Nephron progenitor cell (in vitro differentiated cells): Measurements from ENCODE around the gene ARHGEF7.
"Not testable (repeated sequence)": the region's sequence is repeated elsewhere in the genome, so short reads cannot be mapped to it uniquely, and the experiment has no call there.

ENCODE experiments used
- DNase-seq: peaks from one replicate; pipeline ENCODE4 v3.0.0; 2021
- H3K27ac Mint-ChIP-seq: 2 replicates; pipeline ENCODE4 v1.8.0; 2021; ENCODE audit warnings: mild to moderate bottlenecking, moderate library complexity, mixed read lengths
- H3K27me3 Mint-ChIP-seq: 2 replicates; pipeline ENCODE4 v1.8.0; 2021; ENCODE audit warnings: mild to moderate bottlenecking, low read depth, mixed read lengths; ENCODE audit not compliant: poor library complexity
- H3K36me3 Mint-ChIP-seq: 2 replicates; pipeline ENCODE4 v1.8.0; 2021; ENCODE audit warnings: low read depth, mixed read lengths
- H3K4me1 Mint-ChIP-seq: 2 replicates; pipeline ENCODE4 v1.8.0; 2021; ENCODE audit warnings: mixed read lengths
- H3K4me3 Mint-ChIP-seq: 2 replicates; pipeline ENCODE4 v1.8.0; 2021; ENCODE audit warnings: mild to moderate bottlenecking, moderate library complexity, mixed read lengths
- H3K9me3 Mint-ChIP-seq: 2 replicates; pipeline ENCODE4 v1.8.0; 2021; ENCODE audit warnings: mild to moderate bottlenecking, moderate library complexity, mixed read lengths
- CTCF ChIP-seq: fragments of 200-600 bp; sonication (generic); IDR thresholded peaks from 2 replicates; pipeline ENCODE4 v1.5.0; 2021; ENCODE audit warnings: antibody characterized with exemption

ARHGEF7 gene, protein sequence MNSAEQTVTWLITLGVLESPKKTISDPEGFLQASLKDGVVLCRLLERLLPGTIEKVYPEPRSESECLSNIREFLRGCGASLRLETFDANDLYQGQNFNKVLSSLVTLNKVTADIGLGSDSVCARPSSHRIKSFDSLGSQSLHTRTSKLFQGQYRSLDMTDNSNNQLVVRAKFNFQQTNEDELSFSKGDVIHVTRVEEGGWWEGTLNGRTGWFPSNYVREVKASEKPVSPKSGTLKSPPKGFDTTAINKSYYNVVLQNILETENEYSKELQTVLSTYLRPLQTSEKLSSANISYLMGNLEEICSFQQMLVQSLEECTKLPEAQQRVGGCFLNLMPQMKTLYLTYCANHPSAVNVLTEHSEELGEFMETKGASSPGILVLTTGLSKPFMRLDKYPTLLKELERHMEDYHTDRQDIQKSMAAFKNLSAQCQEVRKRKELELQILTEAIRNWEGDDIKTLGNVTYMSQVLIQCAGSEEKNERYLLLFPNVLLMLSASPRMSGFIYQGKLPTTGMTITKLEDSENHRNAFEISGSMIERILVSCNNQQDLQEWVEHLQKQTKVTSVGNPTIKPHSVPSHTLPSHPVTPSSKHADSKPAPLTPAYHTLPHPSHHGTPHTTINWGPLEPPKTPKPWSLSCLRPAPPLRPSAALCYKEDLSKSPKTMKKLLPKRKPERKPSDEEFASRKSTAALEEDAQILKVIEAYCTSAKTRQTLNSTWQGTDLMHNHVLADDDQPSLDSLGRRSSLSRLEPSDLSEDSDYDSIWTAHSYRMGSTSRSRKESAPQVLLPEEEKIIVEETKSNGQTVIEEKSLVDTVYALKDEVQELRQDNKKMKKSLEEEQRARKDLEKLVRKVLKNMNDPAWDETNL

GRCh38 chr13:111115061-111115964 is at the start of gene ARHGEF7:
ARHGEF7 (plus strand) TSS chr13:111115310; CDS start chr13:111115527, 217 bp downstream.
- Mint-ChIP-seq H3K9me3 (peaks cover 20% of the 10 kb centered on the region), H3K27me3 (peaks cover 84% of the 10 kb centered on the region), H3K4me1 (peaks cover 43% of the 10 kb centered on the region), H3K36me3 (peaks cover 11% of the 10 kb centered on the region), H3K4me3 (peak within 1 kb of the TSS; percentile 95), H3K27ac (peak within 1 kb of the TSS; percentile 98)
- DNase-seq = peak; percentile 65
- TF ChIP-seq CTCF = no peak

- H3K4me1 Mint-ChIP-seq = peaks cover 21% of the 10 kb centered on the region
- DNase-seq = no peak
- no peak overlapping the region for H3K4me3 Mint-ChIP-seq
- peaks cover 14% of the 10 kb centered on the region for H3K9me3 Mint-ChIP-seq
- H3K27me3 Mint-ChIP-seq = peaks cover 60% of the 10 kb centered on the region
- H3K27ac Mint-ChIP-seq = no peak overlapping the region
- TF ChIP-seq CTCF = no peak
- H3K36me3 Mint-ChIP-seq = peaks cover 3% of the 10 kb centered on the region
These were observed 49.4 kb upstream of the ARHGEF7 start for GRCh38 chr13:111065698-111066097.

- peak overlapping the region; percentile 86 for H3K4me3 Mint-ChIP-seq
- no peak overlapping the region for H3K27ac Mint-ChIP-seq
- peaks cover 9% of the 10 kb centered on the region for H3K36me3 Mint-ChIP-seq
- H3K27me3 Mint-ChIP-seq = peaks cover 60% of the 10 kb centered on the region
- DNase-seq = no peak
- peaks cover 21% of the 10 kb centered on the region for H3K4me1 Mint-ChIP-seq
- peaks cover 23% of the 10 kb centered on the region for H3K9me3 Mint-ChIP-seq
- no peak for TF ChIP-seq CTCF
These were observed 48.6 kb upstream of the ARHGEF7 start for GRCh38 chr13:111066544-111066943.

GRCh38 chr13:111068009-111068350 is 47.1 kb upstream of the ARHGEF7 start:
- H3K4me3 Mint-ChIP-seq = peak overlapping the region; percentile 86
- H3K36me3 Mint-ChIP-seq = peaks cover 9% of the 10 kb centered on the region
- TF ChIP-seq CTCF = peak; percentile 36
- H3K9me3 Mint-ChIP-seq = peaks cover 37% of the 10 kb centered on the region
- no peak for DNase-seq
- peaks cover 21% of the 10 kb centered on the region for H3K4me1 Mint-ChIP-seq
- no peak overlapping the region for H3K27ac Mint-ChIP-seq
- H3K27me3 Mint-ChIP-seq = peaks cover 56% of the 10 kb centered on the region

DNA sequence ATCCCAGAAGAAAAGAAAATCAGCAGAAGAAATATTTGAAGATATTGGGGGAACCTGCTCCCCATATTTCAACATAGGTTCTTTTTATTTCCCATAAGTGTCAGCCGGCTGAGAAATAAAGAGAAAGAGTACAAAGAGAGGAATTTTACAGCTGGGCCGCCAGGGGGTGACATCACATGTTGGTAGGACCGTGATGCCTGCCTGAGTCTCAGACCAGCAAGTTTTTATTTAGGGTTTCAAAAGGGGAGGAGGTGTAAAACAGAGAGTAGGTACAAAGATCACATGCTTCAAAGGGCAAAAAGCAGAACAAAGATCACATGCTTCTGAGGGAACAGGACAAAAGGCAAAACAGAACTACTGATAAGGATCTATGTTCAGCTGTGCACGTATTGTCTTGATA is 44.0 kb upstream of the ARHGEF7 start:
- DNase-seq, H3K36me3 Mint-ChIP-seq, H3K27ac Mint-ChIP-seq, H3K4me3 Mint-ChIP-seq: not testable (repeated sequence)
- peaks cover 21% of the 10 kb centered on the region for H3K4me1 Mint-ChIP-seq
- H3K27me3 Mint-ChIP-seq = peaks cover 31% of the 10 kb centered on the region
- peaks cover 68% of the 10 kb centered on the region for H3K9me3 Mint-ChIP-seq

DNA sequence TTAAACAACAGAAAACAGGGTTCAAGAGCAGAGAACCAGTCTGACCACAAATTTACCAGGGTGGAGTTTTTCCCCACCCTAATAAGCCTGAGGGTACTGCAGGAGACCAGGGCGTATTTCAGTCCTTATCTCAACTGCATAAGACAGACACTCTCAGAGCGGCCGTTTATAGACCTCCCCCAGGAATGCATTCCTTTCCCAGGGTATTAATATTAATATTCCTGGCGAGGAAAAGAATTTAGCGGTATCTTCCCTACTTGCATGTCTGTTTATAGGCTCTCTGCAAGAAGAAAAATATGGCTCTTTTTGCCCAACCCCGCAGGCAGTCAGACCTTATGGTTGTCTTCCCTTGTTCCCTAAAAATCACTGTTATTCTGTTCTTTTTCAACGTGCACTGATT is 43.6 kb upstream of the ARHGEF7 start:
- not testable (repeated sequence) for H3K27ac Mint-ChIP-seq, H3K4me3 Mint-ChIP-seq, H3K36me3 Mint-ChIP-seq, DNase-seq
- peaks cover 68% of the 10 kb centered on the region for H3K9me3 Mint-ChIP-seq
- peaks cover 18% of the 10 kb centered on the region for H3K4me1 Mint-ChIP-seq
- peaks cover 27% of the 10 kb centered on the region for H3K27me3 Mint-ChIP-seq
